NCI-H524 (cell line): ENCODE measurements around the gene STARD5.

Experiments
- DNase-seq, 2 experiments: peaks; one replicate each; lab custom pipeline; 2025; lab: John Stamatoyannopoulos, UW

STARD5 gene

GRCh38 chr15:81292523-81293001, 31.4 kb downstream of the STARD5 start:
- DNase-seq, result no peak

DNA sequence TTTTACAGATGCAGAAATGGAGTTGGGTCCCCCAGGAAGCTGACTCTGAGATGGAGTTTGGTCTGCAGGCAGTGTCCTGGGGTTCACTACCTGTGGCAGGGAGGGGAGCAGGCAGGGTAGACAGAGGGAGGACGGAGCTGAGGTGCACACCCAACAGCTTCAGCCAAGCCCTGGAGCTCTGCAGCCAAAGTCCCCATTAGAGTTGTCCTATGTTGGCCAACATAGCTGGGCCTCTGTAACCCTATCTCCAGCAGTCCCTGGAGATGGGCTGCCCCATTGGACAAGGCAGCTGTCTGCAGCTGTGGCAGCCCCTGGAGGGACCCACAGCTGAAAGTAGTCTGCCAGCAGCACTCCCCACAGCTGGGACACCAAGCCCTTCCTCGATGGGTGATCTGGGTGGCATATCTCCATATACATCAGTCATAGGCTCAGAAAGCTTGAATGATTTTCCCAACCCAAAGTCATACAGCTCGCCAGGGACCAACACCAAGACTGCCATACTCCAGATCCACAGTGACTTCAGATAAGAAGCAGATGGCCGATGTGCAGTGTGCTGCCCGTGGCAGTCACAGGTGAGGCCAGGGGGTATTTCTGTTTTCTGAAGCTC, 31.9 kb downstream of the STARD5 start:
- DNase-seq, result no peak

DNA sequence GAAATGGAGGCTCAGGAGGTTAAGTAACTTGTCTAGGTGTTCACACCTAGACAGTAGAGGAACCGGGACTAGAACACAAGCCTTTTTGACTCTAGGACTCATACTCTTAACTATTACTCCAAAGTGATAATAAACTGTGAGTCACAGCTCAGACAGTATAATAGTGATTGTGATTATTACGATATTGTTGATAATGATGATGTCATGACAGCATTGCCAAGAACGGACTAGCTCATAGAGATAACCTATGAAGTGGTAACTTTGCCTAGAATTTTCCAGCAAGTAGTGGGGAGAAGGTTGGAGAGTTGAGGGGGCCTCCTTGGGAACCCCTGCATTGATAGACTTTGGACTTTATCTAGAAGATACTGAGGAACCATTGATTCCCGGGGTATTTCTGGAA, 34.0 kb downstream of the STARD5 start:
- no peak for DNase-seq

DNA sequence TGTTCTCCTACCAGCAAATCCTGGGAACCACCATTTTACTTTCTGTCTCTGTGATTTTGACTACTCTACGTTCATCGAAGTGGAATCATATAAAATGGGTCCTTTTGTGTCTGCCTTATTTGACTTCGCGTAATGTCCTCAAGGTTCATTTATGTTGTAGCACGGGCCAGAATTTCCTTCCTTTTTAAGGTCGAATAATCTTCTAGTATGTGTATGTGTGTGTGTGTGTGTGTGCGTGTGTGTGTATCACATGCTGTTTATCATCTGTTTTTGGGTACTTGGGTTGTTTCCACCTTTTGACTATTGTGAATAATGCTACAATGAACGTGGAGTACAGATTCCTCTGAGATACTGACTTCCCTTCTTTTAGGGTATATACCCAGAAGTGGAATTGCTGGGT, 35.3 kb downstream of the STARD5 start:
- no peak for DNase-seq

- no peak for DNase-seq
These were observed 35.9 kb downstream of the STARD5 start for GRCh38 chr15:81288040-81288439.

DNA sequence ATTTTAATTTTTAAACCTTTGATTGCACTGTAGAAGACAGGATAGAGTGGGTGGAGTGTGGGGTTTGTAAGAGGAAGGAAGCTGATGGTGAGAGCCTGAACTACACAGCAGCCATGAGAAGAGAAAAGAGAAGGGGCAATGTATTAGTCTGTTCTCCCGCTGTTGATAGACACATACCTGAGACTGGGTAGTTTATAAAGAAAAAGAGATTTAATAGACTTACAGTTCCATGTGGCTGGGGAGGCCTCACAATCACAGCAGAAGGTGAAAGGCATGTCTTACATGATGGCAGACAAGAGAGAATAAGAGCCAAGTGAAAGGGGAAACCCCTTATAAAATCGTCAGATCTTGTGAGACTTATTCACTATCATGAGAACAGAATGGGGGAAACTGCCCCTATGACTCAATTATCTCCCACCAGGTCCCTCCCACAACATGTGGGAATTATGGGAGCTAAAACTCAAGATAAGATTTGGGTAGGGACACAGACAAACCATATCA, 37.3 kb downstream of the STARD5 start:
- no peak for DNase-seq

GRCh38 chr15:81285461-81285860, 38.5 kb downstream of the STARD5 start:
- DNase-seq, result no peak

GRCh38 chr15:81284256-81285031, 39.5 kb downstream of the STARD5 start:
- no peak for DNase-seq

DNA sequence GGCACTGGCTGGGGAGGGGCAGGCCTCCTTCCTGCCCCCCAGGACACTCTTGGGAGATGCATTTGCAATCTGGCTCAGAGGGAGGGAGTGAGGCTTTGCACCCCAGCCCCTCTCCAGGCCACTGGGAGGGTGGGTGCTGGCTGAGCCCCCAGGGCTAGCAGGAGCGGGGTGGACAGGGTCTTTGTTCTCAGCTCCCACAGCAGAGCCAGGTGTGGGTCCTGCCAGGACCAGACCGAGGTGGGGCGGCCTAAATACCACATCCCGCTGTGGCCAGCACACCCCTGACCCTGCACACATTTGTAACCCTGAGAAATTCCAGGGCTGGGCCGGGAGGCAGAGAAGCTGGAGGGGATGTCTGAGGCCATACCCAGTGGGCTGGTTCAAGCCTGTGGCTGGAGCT, 41.0 kb downstream of the STARD5 start:
- no peak for DNase-seq

GRCh38 chr15:81282606-81282895, 41.4 kb downstream of the STARD5 start:
- no peak for DNase-seq

- no peak for DNase-seq
These were observed 42.0 kb downstream of the STARD5 start for GRCh38 chr15:81281766-81282605.

- DNase-seq, result no peak
These were observed 42.5 kb downstream of the STARD5 start for GRCh38 chr15:81281456-81281735.

DNA sequence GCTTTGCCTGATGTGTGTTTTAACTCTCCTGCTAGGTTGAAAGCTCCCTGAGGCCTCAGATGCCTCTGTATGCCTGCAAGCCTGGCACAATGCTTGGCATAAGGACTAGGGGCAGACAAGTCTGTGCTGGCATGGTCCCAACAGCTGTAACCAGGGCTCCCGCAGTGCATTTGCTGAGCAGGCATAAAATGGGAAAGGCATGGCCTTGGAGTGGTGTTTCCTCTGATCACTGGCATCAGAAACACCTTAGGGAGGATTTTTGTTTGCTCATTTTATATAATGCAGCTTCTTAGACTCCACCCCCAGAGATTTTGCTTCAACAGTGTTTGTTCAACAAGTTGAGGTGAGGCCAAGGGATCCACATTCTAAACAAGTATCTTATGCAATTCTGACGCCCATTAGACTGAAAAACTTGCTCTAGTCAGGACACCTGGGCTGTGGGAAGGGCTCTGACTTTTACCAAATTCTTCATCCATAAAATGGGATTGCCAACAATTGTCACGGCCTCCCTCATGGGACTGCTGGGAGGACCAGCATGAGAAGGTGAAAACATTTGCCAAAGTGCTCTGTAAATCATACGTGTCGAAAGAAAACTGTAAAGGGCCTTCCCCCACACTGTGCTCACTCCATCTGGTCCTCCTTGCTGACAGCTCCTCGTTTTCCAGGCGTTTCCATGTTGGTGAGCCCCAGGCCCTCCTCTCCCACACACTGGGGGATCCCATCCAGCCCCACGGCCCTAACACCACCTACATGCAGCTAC, 43.1 kb downstream of the STARD5 start:
- no peak for DNase-seq

GRCh38 chr15:81279621-81280485, 44.1 kb downstream of the STARD5 start:
- DNase-seq, result no peak

DNA sequence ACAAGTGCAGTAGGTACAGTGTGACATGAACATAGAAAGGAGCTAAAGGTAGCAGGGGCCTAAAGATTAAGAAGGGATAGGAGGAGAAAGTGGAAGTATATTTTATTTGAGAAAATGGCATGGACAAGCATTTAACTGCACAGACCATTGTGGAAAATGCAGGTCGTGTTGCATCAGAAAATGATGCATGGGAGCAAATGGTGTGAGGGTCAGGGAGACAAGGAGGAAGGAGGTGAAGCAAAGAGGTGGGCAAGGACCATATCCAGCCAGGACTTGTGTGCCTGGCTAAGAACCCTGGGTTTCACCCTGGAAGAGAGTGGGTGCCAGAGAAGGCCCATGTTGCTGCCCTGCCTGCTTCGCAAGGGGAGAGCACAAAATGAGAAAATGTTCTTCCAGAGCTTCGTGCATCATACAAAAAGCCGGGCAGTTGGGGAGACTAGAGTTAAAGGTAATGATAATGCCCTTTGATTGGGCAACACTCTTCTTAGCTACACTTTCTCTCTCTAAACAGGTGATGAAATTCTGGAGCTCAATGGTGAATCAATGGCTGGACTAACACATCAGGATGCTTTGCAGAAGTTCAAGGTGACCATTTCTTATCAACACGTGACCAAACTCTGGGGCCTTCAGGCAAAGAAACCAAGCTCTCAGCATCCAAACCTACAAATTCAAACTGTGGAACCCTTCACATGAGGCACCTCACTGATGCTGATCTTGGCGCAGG, 45.5 kb downstream of the STARD5 start:
- DNase-seq, result no peak

- no peak for DNase-seq
These were observed 46.1 kb downstream of the STARD5 start for GRCh38 chr15:81277851-81278250.

DNA sequence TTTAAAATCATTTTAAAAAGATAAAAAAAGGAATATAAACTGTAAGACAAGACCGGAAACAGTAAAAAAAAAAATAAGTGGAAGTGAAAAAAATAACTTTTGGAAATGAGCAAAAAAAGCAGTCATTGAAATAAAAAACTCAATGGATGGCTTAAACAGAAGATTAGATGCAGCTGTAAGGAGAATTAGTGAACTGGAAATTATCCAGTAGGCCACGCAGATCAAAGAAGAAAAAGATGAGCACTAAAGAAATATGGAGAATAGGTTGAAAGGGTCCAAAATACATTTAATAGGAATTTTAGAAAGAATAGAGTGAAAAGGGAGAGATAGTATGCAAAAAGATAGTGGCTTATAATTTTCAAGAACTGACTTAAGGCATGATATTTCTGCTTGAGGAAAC, 47.0 kb downstream of the STARD5 start:
- DNase-seq, result no peak

GRCh38 chr15:81275711-81276392, 48.1 kb downstream of the STARD5 start:
- no peak for DNase-seq

DNA sequence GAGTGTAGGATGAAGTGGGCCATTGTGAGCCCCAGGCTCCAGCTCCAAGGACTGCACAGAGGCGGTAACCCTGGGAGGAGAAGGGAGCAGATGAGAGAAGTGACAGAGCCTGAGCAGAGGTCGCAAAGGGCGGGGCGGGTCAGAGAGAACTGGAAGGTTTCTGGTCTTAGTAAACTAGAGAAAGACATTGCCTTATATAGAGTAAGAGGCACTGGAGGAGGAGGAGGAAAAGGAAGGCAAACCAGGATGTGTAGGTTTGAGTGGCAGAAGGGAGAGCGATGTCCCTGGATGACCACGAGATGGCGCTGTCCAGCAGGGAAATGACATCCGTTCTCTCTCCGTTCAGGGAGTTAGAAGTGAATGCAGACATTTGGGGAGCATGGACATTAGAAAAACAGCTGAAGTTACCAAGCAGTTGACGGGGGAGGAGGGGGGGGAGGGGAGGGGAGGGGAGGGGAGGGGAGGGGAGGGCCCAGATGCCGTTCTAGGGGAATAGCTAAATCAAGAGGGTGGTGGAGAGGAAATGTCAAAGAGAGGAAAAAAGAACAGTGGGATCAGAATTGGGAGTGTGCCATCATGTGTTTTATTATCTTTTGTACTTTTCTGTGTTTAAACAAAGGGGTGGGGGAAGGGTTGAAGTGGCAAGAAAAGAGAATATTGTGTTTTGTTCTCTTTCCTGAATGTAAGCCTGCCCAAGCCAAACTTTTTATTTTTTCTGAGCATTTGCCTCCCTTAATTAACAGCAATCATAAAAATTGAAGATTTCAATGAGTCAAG, 48.8 kb downstream of the STARD5 start:
- DNase-seq, result peak; percentile 78 to 83
